ENCODE results near the gene MOV10L1. TPM values are rescaled to one million over a fixed set of nuclear protein-coding genes. Genes with fewer than 3 reads are reported as not detected.

The MOV10L1 gene
- total and polyA plus RNA-seq, 9 of the 15 experiments (the other 6 are each of a cell fraction or from before 2014, with no cell fraction given), result 0.06 to 0.43 (median 0.15) TPM

- TF ChIP-seq GABPB2 (CRISPR knock-in tag; conservative IDR thresholded peaks at IDR 0.05), result no peak
These were observed 41.6 kb upstream of the MOV10L1 start (continued) for GRCh38 chr22:50048061-50048765.

- no peak overlapping the region for H3K4me2 ChIP-seq (ENCODE audit: insufficient read depth, low read length)
- no peaks in the 10 kb centered on the region for H3K9me1 ChIP-seq (ENCODE audit: control insufficient read depth, insufficient read depth, low read length)
- peaks cover 4 to 53% of the 10 kb centered on the region in 2 experiments; a peak in 3 of 5 replicates for H3K27me3 ChIP-seq (ENCODE audit: control insufficient read depth in 2 of 2, insufficient read depth in 2 of 2, low read length in 2 of 2)
- H3K4me3 ChIP-seq, result no peak overlapping the region
- FAIRE-seq (no peak), DNase-seq (ENCODE audit: extremely low read depth in 1 of 4, low spot score in 3 of 4) (no peak), ATAC-seq (no peak)
- H3K36me3 ChIP-seq (ENCODE audit: control insufficient read depth, insufficient read depth, low read length), result no peaks in the 10 kb centered on the region
- intact Hi-C loops (cut with micrococcal nuclease) (no loop called here), in situ Hi-C loops (cut with MboI) (no loop called here)
- no peaks in the 10 kb centered on the region for H3K79me2 ChIP-seq (ENCODE audit: control insufficient read depth, insufficient read depth, low read length)
- ChIA-PET POLR2A (interaction anchor here (0.7 kb wide), 1 partner anchor 226 kb away, joined by 3 read pairs; no protein-coding TSS in a partner anchor), CTCF (ENCODE audit: low intra/inter-chr PET ratio) (no interaction called here)
- H2AFZ ChIP-seq (ENCODE audit: low read depth, low read length), result no peak overlapping the region
- no peak overlapping the region; a peak in 1 of 4 replicates for H3K9ac ChIP-seq (ENCODE audit: insufficient read depth in 1 of 2, low read depth in 2 of 2, low read length in 2 of 2)
- no peak overlapping the region for H3K27ac ChIP-seq (ENCODE audit: extremely low read depth, low read depth, low read length)
- H3K4me1 ChIP-seq (replicated peaks in 1 of 2; ENCODE audit: control insufficient read depth in 2 of 2, insufficient read depth in 2 of 2, low read length in 2 of 2), result peaks cover 0 to 38% of the 10 kb centered on the region in 2 experiments; a peak in 2 of 5 replicates
- 21% methylated on average over 12 of the region's 17 CpGs for WGBS (ENCODE audit: insufficient coverage, low coverage, missing lambda C conversion rate)
- BruUV-seq (replicated peaks), result no TSS peak
- TF ChIP-seq ZNF354B (CRISPR knock-in tag; IDR thresholded peaks at IDR 0.05) (no peak), CCNT2 (IDR thresholded peaks at IDR 0.05; ENCODE audit: borderline replicate concordance, extremely low read depth, insufficient read length, low read depth, low read length) (no peak), POLR3G (IDR thresholded peaks at IDR 0.05; ENCODE audit: extremely low read depth, insufficient read length, insufficient replicate concordance) (no peak), ZBTB12 (CRISPR knock-in tag; IDR thresholded peaks at IDR 0.05) (no peak), IRF1 (CRISPR knock-in tag; IDR thresholded peaks at IDR 0.05; ENCODE audit: borderline replicate concordance) (no peak)
- no peaks in the 10 kb centered on the region for H4K20me1 ChIP-seq (replicated peaks; ENCODE audit: control insufficient read depth, insufficient read depth, low read length)
- H3K9me3 ChIP-seq (replicated peaks; ENCODE audit: control insufficient read depth, insufficient read depth, low read depth, low read length), result no peaks in the 10 kb centered on the region
These were observed 41.0 kb upstream of the MOV10L1 start for GRCh38 chr22:50048836-50049235.

Data from K562 (cell line).